CD4-positive, CD25-positive, alpha-beta regulatory T cell (primary cell): ENCODE data around the gene B3GNT8. TPM values are rescaled to one million over a fixed set of nuclear protein-coding genes. Genes with fewer than 3 reads are reported as not detected.
"Not testable (repeated sequence)": the region's sequence is repeated elsewhere in the genome, so short reads cannot be mapped to it uniquely, and the experiment has no call there.

ENCODE experiments used
- ATAC-seq, 2 donors: fragments of 150-1000 bp; cut with Tn5 transposase; one replicate each; pipeline ENCODE4 v1.10.0; 2021; ENCODE audit warnings: low read depth in 2 of 2, moderate number of reproducible peaks in 2 of 2, moderate library complexity in 1 of 2
- DNase-seq, 3 donors: peaks; one replicate each; pipeline versions ENCODE4 v3.0.0 to v3.0.0-alpha.2; 2012 to 2022; ENCODE audit warnings: mixed read lengths in 1 of 3
- H3K27ac ChIP-seq: one replicate; pipeline ENCODE4 v1.7.0; 2013; ENCODE audit warnings: mild to moderate bottlenecking, low read length; ENCODE audit not compliant: insufficient read depth, poor library complexity, severe bottlenecking
- H3K27me3 ChIP-seq: one replicate; pipeline ENCODE4 v1.7.0; 2013; ENCODE audit warnings: low read length; ENCODE audit not compliant: control insufficient read depth, insufficient read depth
- H3K36me3 ChIP-seq: one replicate; pipeline ENCODE4 v1.7.0; 2013; ENCODE audit warnings: mild to moderate bottlenecking, low read length, moderate library complexity; ENCODE audit not compliant: control insufficient read depth, insufficient read depth
- H3K4me1 ChIP-seq: 2 replicates; pipeline ENCODE4 v1.7.0; 2013; ENCODE audit warnings: mild to moderate bottlenecking, low read length; ENCODE audit not compliant: insufficient read depth, control insufficient read depth, poor library complexity, severe bottlenecking
- H3K4me3 ChIP-seq: one replicate; pipeline ENCODE4 v1.7.0; 2013; ENCODE audit warnings: low read depth, mild to moderate bottlenecking, low read length, moderate library complexity
- H3K9me3 ChIP-seq, 2 experiments: 1 replicate in 1 of 2; 2 replicates in 1 of 2; pipeline ENCODE4 v1.7.0; 2013; ENCODE audit warnings: low read length in 2 of 2, mild to moderate bottlenecking in 1 of 2, moderate library complexity in 1 of 2; ENCODE audit not compliant: control insufficient read depth in 2 of 2
- H3K27ac Mint-ChIP-seq, 3 donors: one replicate each; pipeline ENCODE4 v1.8.0; 2020 to 2022; ENCODE audit warnings: mild to moderate bottlenecking in 3 of 3, mixed read lengths in 3 of 3, moderate library complexity in 2 of 3
- H3K27me3 Mint-ChIP-seq: one replicate; pipeline ENCODE4 v1.8.0; 2022; ENCODE audit warnings: mild to moderate bottlenecking, mixed read lengths
- H3K36me3 Mint-ChIP-seq: one replicate; pipeline ENCODE4 v1.8.0; 2020; ENCODE audit warnings: mixed read lengths
- H3K4me1 Mint-ChIP-seq, 4 donors: one replicate each; pipeline ENCODE4 v1.8.0; 2020 to 2022; ENCODE audit warnings: mixed read lengths in 4 of 4, mild to moderate bottlenecking in 1 of 4
- H3K4me3 Mint-ChIP-seq, 4 donors: one replicate each; pipeline ENCODE4 v1.8.0; 2020 to 2022; ENCODE audit warnings: mild to moderate bottlenecking in 4 of 4, mixed read lengths in 4 of 4, moderate library complexity in 3 of 4
- H3K9me3 Mint-ChIP-seq, 7 donors: one replicate each; pipeline ENCODE4 v1.8.0; 2020 to 2022; ENCODE audit warnings: mixed read lengths in 7 of 7, mild to moderate bottlenecking in 3 of 7, moderate library complexity in 2 of 7
- polyA plus RNA-seq, 4 donors: library from polyadenylated mRNA; unstranded; fragments of 300-500 nt; fragmentation: Illumina TruSeq; gene quantifications; one replicate each; pipeline ENCODE4 v1.2.3, GENCODE V29; 2021
- total RNA-seq: library from RNA; stranded (reverse); gene quantifications from one replicate; pipeline ENCODE4 v1.2.3, GENCODE V29; 2022

The B3GNT8 gene
- total and polyA plus RNA-seq, 5 donors from 2014 or later: 0.45 to 1.0 (median 0.67) TPM

DNA sequence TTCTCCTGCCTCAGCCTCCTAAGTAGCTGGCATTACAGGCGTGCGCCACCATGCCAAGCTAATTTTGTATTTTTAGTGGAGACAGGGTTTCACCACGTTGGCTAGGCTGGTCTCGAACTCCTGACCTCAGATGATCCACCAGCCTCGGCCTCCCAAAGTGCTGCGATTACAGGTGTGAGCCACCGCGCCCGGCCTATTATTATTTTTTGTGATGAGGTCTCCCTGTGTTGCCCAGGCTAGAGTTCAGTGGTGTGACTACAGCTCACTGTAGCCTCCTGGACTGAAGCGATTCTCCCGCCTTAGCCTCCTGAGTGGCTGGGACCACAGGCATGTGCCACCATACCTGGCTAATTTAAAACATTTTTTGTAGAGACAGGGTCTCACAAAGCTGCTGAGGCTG lies 8.2 kb upstream of the B3GNT8 start:
- not testable (repeated sequence) for H3K4me3 ChIP-seq, H3K27me3 ChIP-seq, H3K4me1 ChIP-seq, DNase-seq, H3K27ac Mint-ChIP-seq, ATAC-seq, H3K4me3 Mint-ChIP-seq, H3K27ac ChIP-seq, H3K9me3 ChIP-seq, H3K9me3 Mint-ChIP-seq, H3K27me3 Mint-ChIP-seq
- peaks cover 25% of the 10 kb centered on the region for H3K36me3 ChIP-seq
- Mint-ChIP-seq H3K4me1 (peaks cover 8 to 17% (median 11%) of the 10 kb centered on the region in 4 donors), H3K36me3 (peaks cover 23% of the 10 kb centered on the region)

DNA sequence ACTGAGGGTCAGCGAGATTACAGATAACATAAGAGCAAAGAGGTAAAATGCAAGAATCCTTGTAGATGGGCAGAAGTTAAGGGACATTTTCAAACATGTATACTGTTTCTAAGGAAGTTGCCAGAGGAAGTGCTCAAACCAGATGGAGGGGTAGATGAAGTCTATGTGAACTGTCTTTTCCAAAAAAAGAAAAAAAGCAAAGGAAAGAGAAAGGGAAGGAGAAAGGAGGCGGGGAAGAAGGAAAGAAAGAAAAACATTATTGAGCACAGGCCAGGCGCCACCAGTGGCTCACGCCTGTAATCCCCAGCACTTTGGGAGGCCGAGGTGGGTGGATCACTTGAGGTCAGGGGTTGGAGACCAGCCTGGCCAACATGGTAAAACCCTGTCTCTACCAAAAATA lies 7.3 kb upstream of the B3GNT8 start:
- H3K9me3 Mint-ChIP-seq: no peaks in the 10 kb centered on the region
- DNase-seq: no peak
- ATAC-seq: no peak
- peak overlapping the region in 1 of 4 donors; percentile 77 for H3K4me3 Mint-ChIP-seq
- peaks cover 23% of the 10 kb centered on the region for H3K36me3 Mint-ChIP-seq
- H3K27me3 ChIP-seq: no peaks in the 10 kb centered on the region
- H3K9me3 ChIP-seq: no peaks in the 10 kb centered on the region
- no peak overlapping the region for H3K27ac ChIP-seq
- H3K36me3 ChIP-seq: peaks cover 25% of the 10 kb centered on the region
- H3K27ac Mint-ChIP-seq: peak overlapping the region in 1 of 3 donors; percentile 97
- peaks cover 8% of the 10 kb centered on the region for H3K4me1 ChIP-seq
- H3K4me1 Mint-ChIP-seq: peaks cover 8 to 17% (median 9%) of the 10 kb centered on the region in 4 donors
- no peak overlapping the region for H3K4me3 ChIP-seq
- H3K27me3 Mint-ChIP-seq: no peaks in the 10 kb centered on the region

DNA sequence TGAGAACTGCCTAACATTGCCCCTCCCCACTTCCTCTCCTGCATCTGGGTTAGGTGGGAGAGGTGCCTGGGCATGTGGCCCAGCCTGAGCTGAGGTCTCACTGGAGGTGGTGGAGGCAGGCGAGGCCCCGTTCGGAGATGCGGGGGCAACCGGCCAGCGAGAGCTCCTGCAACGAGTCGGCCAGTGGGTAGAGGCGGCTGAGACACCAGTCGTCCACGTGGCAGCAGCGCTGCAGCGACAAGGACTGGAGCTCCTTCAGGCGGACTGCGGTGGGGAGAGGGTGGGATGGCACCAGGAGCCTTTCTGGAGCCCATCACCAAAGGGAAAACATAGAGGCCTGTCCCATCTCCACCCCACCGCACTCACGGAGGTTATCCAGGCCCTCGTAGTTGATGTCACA lies 6.0 kb upstream of the B3GNT8 start:
- Histone ChIP-seq H3K27ac (no peak overlapping the region), H3K27me3 (no peaks in the 10 kb centered on the region), H3K36me3 (peaks cover 25% of the 10 kb centered on the region), H3K9me3 (no peaks in the 10 kb centered on the region), H3K4me3 (no peak overlapping the region), H3K4me1 (peaks cover 5% of the 10 kb centered on the region)
- no peaks in the 10 kb centered on the region for H3K9me3 Mint-ChIP-seq
- peaks cover 6 to 20% (median 12%) of the 10 kb centered on the region in 4 donors for H3K4me1 Mint-ChIP-seq
- ATAC-seq (no peak), DNase-seq (no peak)
- H3K4me3 Mint-ChIP-seq: no peak overlapping the region
- peaks cover 19% of the 10 kb centered on the region for H3K36me3 Mint-ChIP-seq
- no peak overlapping the region for H3K27ac Mint-ChIP-seq
- no peaks in the 10 kb centered on the region for H3K27me3 Mint-ChIP-seq

- no peaks in the 10 kb centered on the region for H3K9me3 ChIP-seq
- H3K36me3 ChIP-seq: peaks cover 25% of the 10 kb centered on the region
- H3K9me3 Mint-ChIP-seq: no peaks in the 10 kb centered on the region
- H3K4me3 ChIP-seq: no peak overlapping the region
- H3K27me3 Mint-ChIP-seq: no peaks in the 10 kb centered on the region
- peak overlapping the region in 2 of 3 donors; percentile 20 to 36 for H3K27ac Mint-ChIP-seq
- H3K4me3 Mint-ChIP-seq: peak overlapping the region in 1 of 4 donors; percentile 34
- ATAC-seq: no peak
- H3K4me1 Mint-ChIP-seq: peaks cover 7 to 25% (median 12%) of the 10 kb centered on the region in 4 donors
- H3K27me3 ChIP-seq: no peaks in the 10 kb centered on the region
- DNase-seq: peak in 1 of 3 donors; percentile 44
- H3K4me1 ChIP-seq: peaks cover 13% of the 10 kb centered on the region
- no peak overlapping the region for H3K27ac ChIP-seq
- H3K36me3 Mint-ChIP-seq: peaks cover 17% of the 10 kb centered on the region
These were observed 4.5 kb upstream of the B3GNT8 start for GRCh38 chr19:41431426-41432386.

DNA sequence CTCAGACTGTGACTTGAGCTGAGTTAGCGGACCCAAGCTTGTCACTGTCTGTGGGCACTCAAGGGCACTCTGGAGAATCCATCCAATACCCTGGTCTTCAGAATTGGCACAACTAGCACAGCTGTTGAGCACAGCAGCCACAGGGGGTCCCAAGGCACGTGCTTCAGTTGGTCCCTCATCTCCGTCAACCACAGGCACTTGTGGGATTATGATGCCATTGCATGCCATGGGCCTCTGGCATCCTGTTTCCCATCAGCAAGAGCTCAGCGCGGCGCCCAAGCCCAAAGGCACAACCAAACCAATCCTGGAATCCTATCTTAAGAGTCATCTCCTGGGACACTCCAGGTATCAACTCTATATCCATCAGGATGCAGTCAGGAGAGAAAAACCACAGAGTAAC lies 3.7 kb upstream of the B3GNT8 start:
- H3K36me3 ChIP-seq: peaks cover 21% of the 10 kb centered on the region
- no peaks in the 10 kb centered on the region for H3K9me3 ChIP-seq
- Mint-ChIP-seq H3K36me3 (peaks cover 14% of the 10 kb centered on the region), H3K9me3 (no peaks in the 10 kb centered on the region), H3K4me3 (no peak overlapping the region), H3K27me3 (no peaks in the 10 kb centered on the region), H3K4me1 (peaks cover 4 to 25% (median 8%) of the 10 kb centered on the region in 4 donors), H3K27ac (no peak overlapping the region)
- no peak overlapping the region for H3K4me3 ChIP-seq
- no peak overlapping the region for H3K27ac ChIP-seq
- no peaks in the 10 kb centered on the region for H3K27me3 ChIP-seq
- ATAC-seq (no peak), DNase-seq (no peak)
- peaks cover 13% of the 10 kb centered on the region for H3K4me1 ChIP-seq

GRCh38 chr19:41428481-41428859 lies 1.3 kb upstream of the B3GNT8 start:
- Mint-ChIP-seq H3K4me3 (peak overlapping the region; percentile 43 to 59 (median 48)), H3K4me1 (peaks cover 0 to 27% (median 5%) of the 10 kb centered on the region in 4 donors), H3K9me3 (no peaks in the 10 kb centered on the region), H3K27me3 (no peaks in the 10 kb centered on the region), H3K27ac (peak overlapping the region in 2 of 3 donors; percentile 36 to 93), H3K36me3 (peaks cover 16% of the 10 kb centered on the region)
- no peaks in the 10 kb centered on the region for H3K27me3 ChIP-seq
- peak overlapping the region; percentile 56 for H3K27ac ChIP-seq
- H3K4me3 ChIP-seq: no peak overlapping the region
- H3K36me3 ChIP-seq: peaks cover 27% of the 10 kb centered on the region
- H3K4me1 ChIP-seq: peaks cover 13% of the 10 kb centered on the region
- DNase-seq: no peak
- H3K9me3 ChIP-seq: no peaks in the 10 kb centered on the region
- no peak for ATAC-seq

GRCh38 chr19:41427647-41428480 lies 690 bp upstream of the B3GNT8 start:
- H3K36me3 ChIP-seq: peaks cover 25% of the 10 kb centered on the region
- no peaks in the 10 kb centered on the region for H3K9me3 Mint-ChIP-seq
- H3K4me3 ChIP-seq: peak overlapping the region; percentile 32
- H3K27ac ChIP-seq: peak overlapping the region; percentile 56
- no peaks in the 10 kb centered on the region for H3K27me3 ChIP-seq
- H3K36me3 Mint-ChIP-seq: peaks cover 15% of the 10 kb centered on the region
- H3K4me1 ChIP-seq: peaks cover 13% of the 10 kb centered on the region
- ATAC-seq (peak; percentile 16 to 29), DNase-seq (peak; percentile 14 to 42 (median 23))
- H3K9me3 ChIP-seq: no peaks in the 10 kb centered on the region
- H3K27me3 Mint-ChIP-seq: no peaks in the 10 kb centered on the region
- peak overlapping the region; percentile 93 to 99 (median 94) for H3K27ac Mint-ChIP-seq
- H3K4me3 Mint-ChIP-seq: peak overlapping the region; percentile 78 to 88 (median 84)
- H3K4me1 Mint-ChIP-seq: peaks cover 0 to 27% (median 5%) of the 10 kb centered on the region in 4 donors
